Measurements from ENCODE around the gene BABAM2. TPM values are rescaled to one million over a fixed set of nuclear protein-coding genes. Genes with fewer than 3 reads are reported as not detected.
A peak's percentile ranks its signal among the peaks of the same experiment; 100 is the strongest.

BABAM2 gene
- total RNA-seq, 4 donors from 2014 or later = 57.2 to 72.2 (median 67.5) TPM

GRCh38 chr2:28343184-28343942, 452.8 kb downstream of the BABAM2 start:
- intact Hi-C loops (cut with DNase I; ENCODE audit: low total_unique reads) (loop anchor here (2.0 to 5.0 kb wide), 2 partner anchors 47 to 641 kb away; no protein-coding TSS in a partner anchor), in situ Hi-C loops (cut with MboI; ENCODE audit: low sequenced_read_pairs in 4 of 4) (no loop called here)
- peaks cover 67 to 81% of the 10 kb centered on the region in 2 donors for H3K4me1 ChIP-seq
- ATAC-seq = no peak
- no peak for DNase-seq
- H3K9me3 ChIP-seq = no peaks in the 10 kb centered on the region
- H3K27ac ChIP-seq = peak overlapping the region; percentile 85 to 89 (median 87)
- peak overlapping the region in 3 of 4 donors; percentile 26 to 37 (median 30) for H3K4me3 ChIP-seq
- no peak for TF ChIP-seq CTCF (IDR thresholded peaks at IDR 0.05 in 4 of 5, conservative IDR thresholded peaks at IDR 0.05 in 1 of 5)
- no peak for TF ChIP-seq POLR2A (IDR thresholded peaks at IDR 0.05)
- H3K36me3 ChIP-seq = no peaks in the 10 kb centered on the region
- no peaks in the 10 kb centered on the region for H3K27me3 ChIP-seq

GRCh38 chr2:28343971-28344715, 453.6 kb downstream of the BABAM2 start:
- Histone ChIP-seq H3K27me3 (no peaks in the 10 kb centered on the region), H3K9me3 (no peaks in the 10 kb centered on the region), H3K36me3 (no peaks in the 10 kb centered on the region), H3K4me3 (no peak overlapping the region), H3K4me1 (peaks cover 59 to 74% of the 10 kb centered on the region in 2 donors), H3K27ac (peak overlapping the region; percentile 85 to 89 (median 87))
- no peak for ATAC-seq
- intact Hi-C loops (cut with DNase I; ENCODE audit: low total_unique reads) = loop anchor here (2.0 to 5.0 kb wide), 2 partner anchors 47 to 642 kb away; no protein-coding TSS in a partner anchor
- in situ Hi-C loops (cut with MboI; ENCODE audit: low sequenced_read_pairs in 4 of 4) = no loop called here
- no peak for DNase-seq
- TF ChIP-seq POLR2A (IDR thresholded peaks at IDR 0.05) = no peak
- TF ChIP-seq CTCF (IDR thresholded peaks at IDR 0.05 in 4 of 5, conservative IDR thresholded peaks at IDR 0.05 in 1 of 5) = no peak

- H3K4me1 ChIP-seq = peaks cover 57 to 73% of the 10 kb centered on the region in 2 donors
These were observed 454.3 kb downstream of the BABAM2 start for GRCh38 chr2:28344756-28345373.

More at GRCh38 chr2:28344756-28345373, 454.3 kb downstream of the BABAM2 start:
- Histone ChIP-seq H3K9me3 (no peaks in the 10 kb centered on the region), H3K36me3 (no peaks in the 10 kb centered on the region), H3K27me3 (no peaks in the 10 kb centered on the region), H3K27ac (peak overlapping the region; percentile 85 to 89 (median 87)), H3K4me3 (no peak overlapping the region)
- in situ Hi-C loops (cut with MboI; ENCODE audit: low sequenced_read_pairs in 4 of 4) = no loop called here
- intact Hi-C loops (cut with DNase I; ENCODE audit: low total_unique reads) = loop anchor here (5.0 kb wide), 1 partner anchor 643 kb away; no protein-coding TSS in a partner anchor
- no peak for DNase-seq
- no peak for TF ChIP-seq CTCF (IDR thresholded peaks at IDR 0.05 in 4 of 5, conservative IDR thresholded peaks at IDR 0.05 in 1 of 5)
- no peak for TF ChIP-seq POLR2A (IDR thresholded peaks at IDR 0.05)
- no peak for ATAC-seq

Data from gastrocnemius medialis (tissue), 4 donors.